MM.1S (cell line): Measurements from ENCODE around the gene FAM120AOS.

Experiments used
- CTCF ChIP-seq: fragments of 300-600 bp; sonication (generic); IDR thresholded peaks from 2 replicates; pipeline ENCODE4 v1.5.1; 2016; ENCODE audit warnings: antibody characterized with exemption, low read length, mixed read lengths
- EZH2 ChIP-seq: fragments of 300-600 bp; sonication (generic); optimal IDR thresholded peaks from 2 replicates; pipeline ENCODE3; 2017; ENCODE audit warnings: low read depth, mild to moderate bottlenecking, antibody characterized with exemption, low read length, mixed read lengths
- EZH2phosphoT487 ChIP-seq: fragments of 300-600 bp; sonication (generic); IDR thresholded peaks from 2 replicates; pipeline ENCODE4 v1.6.1; 2018; ENCODE audit warnings: antibody characterized with exemption, low read length

- TF ChIP-seq CTCF (no peak), EZH2phosphoT487 (no peak), EZH2 (no peak)
These were observed 12.3 kb downstream of the FAM120AOS start for GRCh38 chr9:93440896-93441580.
